Upper lobe of right lung (tissue), 1 donor: ENCODE measurements around the gene CTNS. TPM values are rescaled to one million over a fixed set of nuclear protein-coding genes. Genes with fewer than 3 reads are reported as not detected.

Experiments used
- ATAC-seq: fragments of 200-7000 bp; cut with Tn5 transposase; one replicate; pipeline ENCODE4 v1.9.1; 2020; ENCODE audit warnings: mild to moderate bottlenecking, moderate library complexity
- DNase-seq: peaks from one replicate; pipeline ENCODE4 v3.0.0-alpha.2; 2020
- H3K27ac ChIP-seq: fragments of 200-600 bp; one replicate; pipeline ENCODE4 v1.8.0; 2022
- H3K27me3 ChIP-seq: fragments of 200-600 bp; one replicate; pipeline ENCODE4 v1.8.0; 2022; ENCODE audit warnings: mild to moderate bottlenecking
- H3K36me3 ChIP-seq: fragments of 200-600 bp; one replicate; pipeline ENCODE4 v1.8.0; 2022
- H3K4me1 ChIP-seq: fragments of 200-600 bp; one replicate; pipeline ENCODE4 v1.8.0; 2022
- H3K4me3 ChIP-seq: fragments of 200-600 bp; one replicate; pipeline ENCODE4 v1.8.0; 2022; ENCODE audit warnings: mild to moderate bottlenecking
- H3K9me3 ChIP-seq: fragments of 200-600 bp; one replicate; pipeline ENCODE4 v1.8.0; 2022
- CTCF ChIP-seq: fragments of 200-600 bp; IDR thresholded peaks from one replicate; pipeline ENCODE4 v1.8.0; 2022; ENCODE audit warnings: antibody characterized with exemption
- intact Hi-C: fragments of 100-400 bp; cut with DNase I; formaldehyde crosslinking; loops from one replicate; pipeline ENCODE4 v1.11.0; 2022
- total RNA-seq: library from RNA; stranded (reverse); fragmentation: NEBNext Ultra II Directional; extraction: Animal tissue kit (Norgen Biotek cat#: 25700); gene quantifications from one replicate; pipeline ENCODE4 v1.2.1, GENCODE V29; 2021
- donor health status: DM: no; HTN: yes; CAD: no; lungs with severe emphysema.

Gene CTNS
- total RNA-seq, 1 donor from 2014 or later = 23.3 TPM

GRCh38 chr17:3600529-3601205 is 35.9 kb upstream of the CTNS start:
- Histone ChIP-seq H3K4me1 (no peaks in the 10 kb centered on the region), H3K4me3 (no peak overlapping the region), H3K27me3 (no peaks in the 10 kb centered on the region), H3K36me3 (no peaks in the 10 kb centered on the region), H3K27ac (no peak overlapping the region), H3K9me3 (no peaks in the 10 kb centered on the region)
- intact Hi-C loops = no loop called here
- no peak for DNase-seq
- no peak for ATAC-seq
- no peak for TF ChIP-seq CTCF

- Histone ChIP-seq H3K27me3 (no peaks in the 10 kb centered on the region), H3K9me3 (no peaks in the 10 kb centered on the region), H3K4me1 (no peaks in the 10 kb centered on the region), H3K36me3 (peaks cover 13% of the 10 kb centered on the region), H3K27ac (no peak overlapping the region), H3K4me3 (no peak overlapping the region)
- ATAC-seq (peak; percentile 60), DNase-seq (no peak)
- peak; percentile 41 for TF ChIP-seq CTCF
- intact Hi-C loops = no loop called here
Measured at GRCh38 chr17:3602499-3602898, 34.1 kb upstream of the CTNS start.

- no peak for DNase-seq
- Histone ChIP-seq H3K27ac (no peak overlapping the region), H3K4me1 (no peaks in the 10 kb centered on the region), H3K36me3 (peaks cover 19% of the 10 kb centered on the region), H3K4me3 (no peak overlapping the region), H3K9me3 (no peaks in the 10 kb centered on the region), H3K27me3 (no peaks in the 10 kb centered on the region)
- intact Hi-C loops = no loop called here
- no peak for TF ChIP-seq CTCF
- no peak for ATAC-seq
Measured at GRCh38 chr17:3603119-3603869, 33.3 kb upstream of the CTNS start.

GRCh38 chr17:3603870-3604259 is 32.7 kb upstream of the CTNS start:
- H3K36me3 ChIP-seq = peaks cover 25% of the 10 kb centered on the region
- TF ChIP-seq CTCF = no peak
- ATAC-seq (no peak), DNase-seq (no peak)
- no peak overlapping the region for H3K4me3 ChIP-seq
- no peaks in the 10 kb centered on the region for H3K9me3 ChIP-seq
- H3K27me3 ChIP-seq = no peaks in the 10 kb centered on the region
- H3K4me1 ChIP-seq = no peaks in the 10 kb centered on the region
- intact Hi-C loops = no loop called here
- no peak overlapping the region for H3K27ac ChIP-seq

- H3K27ac ChIP-seq = no peak overlapping the region
- H3K4me1 ChIP-seq = no peaks in the 10 kb centered on the region
- H3K27me3 ChIP-seq = no peaks in the 10 kb centered on the region
- H3K4me3 ChIP-seq = no peak overlapping the region
- intact Hi-C loops = no loop called here
- no peak for TF ChIP-seq CTCF
- no peaks in the 10 kb centered on the region for H3K9me3 ChIP-seq
- ATAC-seq (no peak), DNase-seq (no peak)
- H3K36me3 ChIP-seq = peaks cover 59% of the 10 kb centered on the region
Measured at GRCh38 chr17:3609689-3610088, 26.9 kb upstream of the CTNS start.
